Heart left ventricle (tissue), 16 donors: ENCODE data around the gene LAMB4. TPM values are rescaled to one million over a fixed set of nuclear protein-coding genes. Genes with fewer than 3 reads are reported as not detected.
A peak's percentile ranks its signal among the peaks of the same experiment; 100 is the strongest.

Experiments used
- ATAC-seq, 4 donors: fragments of 200-7000 bp; cut with Tn5 transposase; one replicate each; pipeline ENCODE4 v1.9.1; 2020 to 2022; ENCODE audit warnings: moderate library complexity in 4 of 4, mild to moderate bottlenecking in 3 of 4, moderate number of reproducible peaks in 1 of 4
- DNase-seq, 5 donors: peaks; one replicate each; pipeline ENCODE4 v3.0.0-alpha.2; 2020
- H3K27ac ChIP-seq, 12 donors: fragments of 200-600 bp; sonication (generic) in 4 of 12; one replicate each; pipeline versions ENCODE4 v1.5.0 to v1.8.0; 2016 to 2022; ENCODE audit warnings: mild to moderate bottlenecking in 2 of 12
- H3K27me3 ChIP-seq, 9 donors: fragments of 200-600 bp; sonication (generic) in 2 of 9; one replicate each; pipeline versions ENCODE4 v1.5.1 to v1.8.0; 2016 to 2022; ENCODE audit warnings: mild to moderate bottlenecking in 3 of 9
- H3K36me3 ChIP-seq, 9 donors: fragments of 200-600 bp; sonication (generic) in 2 of 9; one replicate each; pipeline versions ENCODE4 v1.5.0 to v1.8.0; 2018 to 2022; ENCODE audit warnings: mild to moderate bottlenecking in 2 of 9
- H3K4me1 ChIP-seq, 12 donors: fragments of 200-600 bp; sonication (generic) in 4 of 12; one replicate each; pipeline versions ENCODE4 v1.5.0 to v1.8.0; 2016 to 2022; ENCODE audit warnings: mild to moderate bottlenecking in 3 of 12
- H3K4me3 ChIP-seq, 12 donors: fragments of 200-600 bp; sonication (generic) in 4 of 12; one replicate each; pipeline versions ENCODE4 v1.5.0 to v1.8.0; 2017 to 2022; ENCODE audit warnings: mild to moderate bottlenecking in 9 of 12, moderate library complexity in 4 of 12
- H3K9me3 ChIP-seq, 12 donors: fragments of 200-600 bp; sonication (generic) in 4 of 12; one replicate each; pipeline versions ENCODE4 v1.5.0 to v1.8.0; 2016 to 2022; ENCODE audit warnings: mild to moderate bottlenecking in 1 of 12
- POLR2A ChIP-seq, 2 donors: fragments of 450-650 bp; IDR thresholded peaks; one replicate each; pipeline ENCODE4 v1.6.1; 2017; ENCODE audit warnings: antibody characterized with exemption in 2 of 2, mild to moderate bottlenecking in 2 of 2, moderate library complexity in 2 of 2
- whole genome bisulfite sequencing, 4 donors: extraction: QIAGEN DNeasy Blood & Tissue Kit in 2 of 4; methylation state at CpG; one replicate each; pipeline versions ENCODE4 v1.1.5 to v1.1.7; 2013 to 2018; 5-methylcytosine and 5-hydroxymethylcytosine counted together
- intact Hi-C, 10 donors: fragments of 100-400 bp; cut with DNase I; formaldehyde crosslinking; loops; one replicate each; pipeline versions ENCODE4 v1.11.1 to v1.14.2; 2022
- polyA plus RNA-seq, 2 donors: library from polyadenylated mRNA; stranded (reverse); fragments of 200-250 nt; gene quantifications; one replicate each; pipeline ENCODE4 v1.2.3, GENCODE V29; 2013
- total RNA-seq, 9 donors: library from RNA; depleted of rRNA in 2 of 9; stranded (reverse); fragments of >200 nt in 2 of 9; fragmentation: NEBNext Ultra II Directional in 3 of 9; extraction: Animal tissue kit (Norgen Biotek cat#: 25700) in 3 of 9; gene quantifications; one replicate each; pipeline versions ENCODE4 v1.1.0 to v1.2.4, GENCODE V29; 2016 to 2023
- TF ChIP-seq, protein P1 (sequence below), 12 donors: fragments of 200-600 bp; sonication (generic) in 4 of 12; IDR thresholded peaks; one replicate each; pipeline versions ENCODE4 v1.5.0 to v1.8.0; 2018 to 2022; ENCODE audit warnings: antibody characterized with exemption in 12 of 12, mild to moderate bottlenecking in 5 of 12
- donor health status: ischemic (EF 13 %, LVEDD 7.1; RV severe dilation, severe dysfunction).
- donor health status: healthy with polysubstance abuse.
- donor health status: DM: no; HTN: yes; CAD: no.
- donor health status: DM: no; HTN: no; CAD: no.
- donor health status: ischemic (EF 25% LVEDD 6.9; RV normal size, moderate dysfunction).
- donor health status: ischemic (EF 25% LVEDD 5.7; RV mildly dilated, moderate dysfunction).
- donor health status: healthy.
- donor health status: DM: yes; HTN: yes; CAD: no.
- donor health status: ischemic (EF 35%, LVEDD 5.7; RV mildly dilated, moderate dysfunction).
- donor health status: nonischemic (EF 11% LVEDD 7.7; RV severe dilation, severe dysfunction).
- donor health status: DM: yes; HTN: yes; CAD: no.
- donor health status: PGD.
- donor health status: ischemic (EF 29% LVEDD 5.4; RV normal size, mild dysfunction).
- donor health status: nonischemic (EF 23%, LVEDD 6.1; RV moderate dilation, normal function).

The LAMB4 gene
- total and polyA plus RNA-seq, 11 donors = 0.19 to 0.31 (median 0.26) TPM; not detected in 4

DNA sequence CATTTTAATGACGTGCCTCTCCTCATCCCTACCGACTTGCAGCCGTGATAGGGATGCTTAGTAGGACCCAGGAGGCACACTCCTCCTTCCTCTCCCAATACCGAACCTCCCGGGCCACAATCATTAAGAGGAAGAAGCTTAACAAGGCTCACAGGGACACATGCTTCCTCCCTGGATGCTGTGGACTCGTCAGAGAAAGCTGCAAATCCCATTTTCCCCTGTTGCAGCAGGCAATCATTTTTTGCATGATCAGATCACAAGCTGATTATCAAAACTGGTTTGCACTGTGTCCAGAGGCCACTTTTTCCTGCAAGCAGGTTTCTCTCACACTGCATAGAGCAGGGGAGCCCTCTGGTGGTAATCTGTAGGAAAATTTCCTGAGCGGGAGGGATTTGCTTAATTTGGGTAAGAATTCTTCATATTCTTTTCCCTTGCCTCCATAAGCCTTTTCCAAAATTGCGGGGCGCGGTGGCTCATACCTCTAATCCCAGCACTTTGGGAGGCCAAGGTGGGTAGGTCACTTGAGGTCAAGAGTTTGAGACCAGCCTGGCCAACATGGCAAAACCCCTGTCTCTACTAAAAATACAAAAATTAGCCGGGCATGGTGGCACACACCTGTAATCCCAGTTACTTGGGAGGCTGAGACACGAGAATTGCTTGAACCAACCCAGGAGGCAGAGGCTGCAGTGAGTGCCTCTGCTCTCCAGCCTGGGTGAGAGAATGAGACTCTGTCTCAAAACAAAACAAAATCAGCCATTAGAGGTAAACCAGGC, 16.1 kb upstream of the LAMB4 start:
- 13 to 19% (median 15%) methylated on average over 11 to 12 of the region's 12 CpGs for WGBS, 4 donors
- intact Hi-C loops = loop anchor here (2.0 to 10.0 kb wide), 15 partner anchors 34 to 404 kb away; partner anchors contain the start of genes LAMB1 (in 7 of the 10) and CBLL1 (in 3 of the 10)
- peaks cover 0 to 6% (median 0%) of the 10 kb centered on the region in 12 donors for H3K4me1 ChIP-seq
- DNase-seq (peak in 4 of 5 donors; percentile 53 to 60 (median 56)), ATAC-seq (peak; percentile 67 to 91 (median 88))
- no peak overlapping the region for H3K27ac ChIP-seq
- H3K27me3 ChIP-seq = peaks cover 0 to 5% (median 0%) of the 10 kb centered on the region in 9 donors
- peak overlapping the region in 8 of 12 donors; percentile 3 to 43 (median 28) for H3K4me3 ChIP-seq
- TF ChIP-seq, protein P1, sequence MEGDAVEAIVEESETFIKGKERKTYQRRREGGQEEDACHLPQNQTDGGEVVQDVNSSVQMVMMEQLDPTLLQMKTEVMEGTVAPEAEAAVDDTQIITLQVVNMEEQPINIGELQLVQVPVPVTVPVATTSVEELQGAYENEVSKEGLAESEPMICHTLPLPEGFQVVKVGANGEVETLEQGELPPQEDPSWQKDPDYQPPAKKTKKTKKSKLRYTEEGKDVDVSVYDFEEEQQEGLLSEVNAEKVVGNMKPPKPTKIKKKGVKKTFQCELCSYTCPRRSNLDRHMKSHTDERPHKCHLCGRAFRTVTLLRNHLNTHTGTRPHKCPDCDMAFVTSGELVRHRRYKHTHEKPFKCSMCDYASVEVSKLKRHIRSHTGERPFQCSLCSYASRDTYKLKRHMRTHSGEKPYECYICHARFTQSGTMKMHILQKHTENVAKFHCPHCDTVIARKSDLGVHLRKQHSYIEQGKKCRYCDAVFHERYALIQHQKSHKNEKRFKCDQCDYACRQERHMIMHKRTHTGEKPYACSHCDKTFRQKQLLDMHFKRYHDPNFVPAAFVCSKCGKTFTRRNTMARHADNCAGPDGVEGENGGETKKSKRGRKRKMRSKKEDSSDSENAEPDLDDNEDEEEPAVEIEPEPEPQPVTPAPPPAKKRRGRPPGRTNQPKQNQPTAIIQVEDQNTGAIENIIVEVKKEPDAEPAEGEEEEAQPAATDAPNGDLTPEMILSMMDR (IDR thresholded peaks at IDR 0.05) = peak; percentile 79 to 97 (median 94)
- no peak for TF ChIP-seq POLR2A (IDR thresholded peaks at IDR 0.05)
- no peaks in the 10 kb centered on the region for H3K36me3 ChIP-seq
- no peaks in the 10 kb centered on the region for H3K9me3 ChIP-seq

DNA sequence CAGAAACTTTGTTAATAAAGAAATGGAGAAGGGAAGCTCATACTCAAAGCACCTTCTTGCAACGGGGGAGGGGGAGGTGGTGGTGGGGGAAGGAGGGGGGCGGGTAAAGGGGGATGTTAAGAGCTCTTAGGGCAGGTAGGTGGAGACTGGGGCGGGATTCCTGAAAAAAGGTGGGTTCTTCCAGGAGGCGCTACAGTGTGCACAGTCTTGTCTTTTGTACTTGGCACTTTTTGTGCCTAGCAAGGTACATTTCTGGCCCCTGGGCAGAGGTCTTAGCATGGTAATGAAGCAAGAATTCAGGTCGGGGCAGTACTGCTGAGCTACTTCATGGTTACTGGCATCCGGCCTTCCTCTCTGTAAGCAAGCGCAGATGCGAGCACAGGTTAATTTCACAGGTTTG, 15.2 kb upstream of the LAMB4 start:
- 85 to 90% (median 87%) methylated on average over 8 of the region's 8 CpGs for WGBS, 4 donors
- H3K4me1 ChIP-seq = peaks cover 0 to 6% (median 0%) of the 10 kb centered on the region in 12 donors
- H3K27me3 ChIP-seq = peaks cover 0 to 1% (median 0%) of the 10 kb centered on the region in 9 donors
- H3K36me3 ChIP-seq = no peaks in the 10 kb centered on the region
- no peak for ATAC-seq
- no peak overlapping the region for H3K4me3 ChIP-seq
- DNase-seq = no peak
- H3K27ac ChIP-seq = no peak overlapping the region
- TF ChIP-seq, protein P1 (IDR thresholded peaks at IDR 0.05) = no peak
- no peak for TF ChIP-seq POLR2A (IDR thresholded peaks at IDR 0.05)
- H3K9me3 ChIP-seq = no peaks in the 10 kb centered on the region
- intact Hi-C loops = loop anchor here (5.0 to 10.0 kb wide), 12 partner anchors 33 to 403 kb away; partner anchors contain the start of genes LAMB1 (in 7 of the 10) and CBLL1 (in 3 of the 10)

- no peaks in the 10 kb centered on the region for H3K36me3 ChIP-seq
- no peak overlapping the region for H3K4me3 ChIP-seq
- H3K4me1 ChIP-seq = peaks cover 0 to 6% (median 0%) of the 10 kb centered on the region in 12 donors
- H3K27me3 ChIP-seq = no peaks in the 10 kb centered on the region
- WGBS, 4 donors = 52 to 60% (median 56%) methylated on average over 3 of the region's 3 CpGs
- no peaks in the 10 kb centered on the region for H3K9me3 ChIP-seq
- H3K27ac ChIP-seq = no peak overlapping the region
- ATAC-seq = no peak
- TF ChIP-seq, protein P1 (IDR thresholded peaks at IDR 0.05) = no peak
- TF ChIP-seq POLR2A (IDR thresholded peaks at IDR 0.05) = no peak
- intact Hi-C loops = loop anchor here (5.0 to 10.0 kb wide), 13 partner anchors 33 to 403 kb away; partner anchors contain the start of genes LAMB1 (in 7 of the 10) and CBLL1 (in 3 of the 10)
- DNase-seq = no peak
These were observed 14.8 kb upstream of the LAMB4 start for GRCh38 chr7:108144931-108145330.
